HFFc6 (cell line): ENCODE results near the gene GRK2. TPM values are rescaled to one million over a fixed set of nuclear protein-coding genes. Genes with fewer than 3 reads are reported as not detected.

Experiments used
- DNase-seq: peaks from one replicate; pipeline ENCODE4 v3.0.0-alpha.2; 2018
- H3K27ac Mint-ChIP-seq: 2 replicates; pipeline ENCODE4 v1.8.0; 2020; ENCODE audit warnings: mild to moderate bottlenecking, mixed read lengths
- H3K27me3 Mint-ChIP-seq: 2 replicates; pipeline ENCODE4 v1.8.0; 2021; ENCODE audit warnings: mild to moderate bottlenecking, moderate library complexity, mixed read lengths; ENCODE audit not compliant: insufficient read depth
- H3K36me3 Mint-ChIP-seq: 2 replicates; pipeline ENCODE4 v1.8.0; 2021; ENCODE audit warnings: low read depth, mixed read lengths
- H3K4me1 Mint-ChIP-seq: 2 replicates; pipeline ENCODE4 v1.8.0; 2020; ENCODE audit warnings: low read depth, mixed read lengths
- H3K4me3 Mint-ChIP-seq: 2 replicates; pipeline ENCODE4 v1.8.0; 2020; ENCODE audit warnings: mild to moderate bottlenecking, moderate library complexity, mixed read lengths
- H3K9me3 Mint-ChIP-seq: 2 replicates; pipeline ENCODE4 v1.8.0; 2020; ENCODE audit warnings: mild to moderate bottlenecking, mixed read lengths
- total RNA-seq, 6 experiments: library from RNA; stranded (reverse); fragmentation: NEBNext Ultra II Directional; extraction: Animal tissue kit (Norgen Biotek cat#: 25700); gene quantifications; 2 replicates in 1 of 6; 3 replicates in 5 of 6; pipeline ENCODE4 v1.2.3, GENCODE V29; 2021
- TF ChIP-seq, protein P1 (sequence below): fragments of 200-600 bp; sonication (generic); IDR thresholded peaks from 2 replicates; pipeline ENCODE4 v1.5.0; 2021; ENCODE audit warnings: antibody characterized with exemption, mild to moderate bottlenecking

Gene GRK2
- total RNA-seq, 6 experiments from 2014 or later: 26.2 to 35.5 (median 32.1) TPM

DNA sequence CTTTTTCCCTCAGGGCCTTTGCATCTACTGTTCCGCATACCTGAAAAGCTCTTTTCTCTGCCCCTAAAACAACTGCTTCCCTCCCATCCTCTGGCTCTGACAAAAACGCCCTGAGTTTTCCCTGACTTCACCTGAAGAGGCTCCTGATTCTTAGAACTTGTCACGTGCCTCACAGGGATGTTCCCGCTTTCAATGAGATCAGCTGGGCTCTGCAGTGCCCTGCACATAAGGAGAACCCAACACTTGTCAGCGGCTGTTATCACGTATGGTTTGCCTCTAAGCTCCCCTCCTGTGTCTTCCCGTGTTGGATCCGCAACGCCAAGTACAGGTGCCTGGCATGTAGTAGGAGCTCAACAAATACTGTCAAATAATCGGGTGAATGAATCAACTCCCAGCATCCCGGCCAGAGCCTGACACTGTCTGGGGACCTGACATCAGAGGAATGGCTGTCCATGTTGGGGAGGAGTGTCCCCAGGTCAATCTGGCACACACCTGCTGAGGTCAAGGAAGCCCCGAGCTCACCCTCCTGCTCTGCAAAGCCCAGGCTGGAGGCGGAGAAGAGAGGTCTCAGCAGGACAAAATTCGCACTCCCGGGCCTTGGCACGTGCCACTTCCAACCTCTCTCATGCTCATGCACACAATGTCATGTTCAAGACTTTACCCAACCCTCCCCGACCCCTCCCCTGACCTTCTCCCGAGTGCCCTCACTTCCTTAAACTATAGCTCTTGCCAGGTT lies 4.2 kb upstream of the GRK2 start:
- Mint-ChIP-seq H3K27me3 (no peaks in the 10 kb centered on the region; the same call in none of the 2 replicates), H3K27ac (peak overlapping the region; percentile 87), H3K4me3 (peak overlapping the region; percentile 79), H3K9me3 (peaks cover 4% of the 10 kb centered on the region; the same call in 1 of the 2 replicates), H3K36me3 (peaks cover 2% of the 10 kb centered on the region; the same call in 1 of the 2 replicates), H3K4me1 (peaks cover 48% of the 10 kb centered on the region)
- TF ChIP-seq, protein P1, sequence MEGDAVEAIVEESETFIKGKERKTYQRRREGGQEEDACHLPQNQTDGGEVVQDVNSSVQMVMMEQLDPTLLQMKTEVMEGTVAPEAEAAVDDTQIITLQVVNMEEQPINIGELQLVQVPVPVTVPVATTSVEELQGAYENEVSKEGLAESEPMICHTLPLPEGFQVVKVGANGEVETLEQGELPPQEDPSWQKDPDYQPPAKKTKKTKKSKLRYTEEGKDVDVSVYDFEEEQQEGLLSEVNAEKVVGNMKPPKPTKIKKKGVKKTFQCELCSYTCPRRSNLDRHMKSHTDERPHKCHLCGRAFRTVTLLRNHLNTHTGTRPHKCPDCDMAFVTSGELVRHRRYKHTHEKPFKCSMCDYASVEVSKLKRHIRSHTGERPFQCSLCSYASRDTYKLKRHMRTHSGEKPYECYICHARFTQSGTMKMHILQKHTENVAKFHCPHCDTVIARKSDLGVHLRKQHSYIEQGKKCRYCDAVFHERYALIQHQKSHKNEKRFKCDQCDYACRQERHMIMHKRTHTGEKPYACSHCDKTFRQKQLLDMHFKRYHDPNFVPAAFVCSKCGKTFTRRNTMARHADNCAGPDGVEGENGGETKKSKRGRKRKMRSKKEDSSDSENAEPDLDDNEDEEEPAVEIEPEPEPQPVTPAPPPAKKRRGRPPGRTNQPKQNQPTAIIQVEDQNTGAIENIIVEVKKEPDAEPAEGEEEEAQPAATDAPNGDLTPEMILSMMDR: no peak
- no peak for DNase-seq

DNA sequence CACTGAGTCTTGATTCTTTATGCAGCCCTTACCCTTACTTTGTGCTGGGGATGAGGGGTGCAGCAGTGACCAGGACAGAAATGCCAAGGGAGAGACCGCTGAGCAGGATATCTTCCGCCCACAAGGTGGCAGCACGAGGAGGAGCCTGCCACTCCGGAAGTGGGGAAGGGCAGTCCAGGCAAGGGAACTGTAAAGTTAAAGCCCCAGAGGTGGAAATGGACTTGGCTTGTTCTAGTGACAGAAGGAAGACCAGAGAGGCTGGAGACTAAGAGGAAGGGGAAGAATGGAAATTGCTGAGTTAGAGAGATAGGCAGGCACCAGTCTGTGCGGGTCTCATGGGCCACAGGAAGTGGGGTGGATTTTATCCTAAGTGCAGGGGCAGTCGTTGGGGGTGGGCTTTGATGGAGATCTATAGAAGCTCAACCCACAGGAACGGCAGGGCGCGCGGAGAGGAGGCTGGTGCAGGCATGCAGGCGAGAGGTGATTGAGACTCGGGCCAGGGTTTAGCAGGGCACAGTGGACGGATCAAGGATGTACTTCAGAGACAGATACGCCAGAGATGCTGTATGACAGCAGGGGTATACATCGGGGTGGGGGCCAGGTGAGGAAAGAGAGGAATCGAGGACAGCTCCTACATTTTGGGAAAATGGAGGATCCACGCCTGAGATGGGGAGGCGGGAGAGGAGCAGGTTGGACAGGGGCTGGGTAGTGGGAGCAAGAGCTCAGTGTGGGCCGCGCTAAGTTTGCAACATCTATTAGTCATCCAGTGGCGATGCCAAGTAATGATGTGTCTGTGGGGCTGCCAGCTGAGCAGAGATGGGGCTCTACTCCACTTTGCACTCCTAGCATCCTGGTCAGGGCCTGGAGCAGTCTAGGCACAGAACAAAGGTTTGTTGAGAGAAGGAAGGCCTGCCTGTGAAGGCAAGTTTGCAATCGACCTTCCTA lies 3.3 kb upstream of the GRK2 start:
- peaks cover 56% of the 10 kb centered on the region for H3K4me1 Mint-ChIP-seq
- no peaks in the 10 kb centered on the region; the same call in 1 of the 2 replicates for H3K36me3 Mint-ChIP-seq
- peak overlapping the region; percentile 87 for H3K27ac Mint-ChIP-seq
- peak overlapping the region; percentile 33 for H3K4me3 Mint-ChIP-seq
- H3K9me3 Mint-ChIP-seq: peaks cover 4% of the 10 kb centered on the region; the same call in 1 of the 2 replicates
- no peaks in the 10 kb centered on the region; the same call in none of the 2 replicates for H3K27me3 Mint-ChIP-seq
- peak; percentile 75 for DNase-seq
- TF ChIP-seq, protein P1: peak; percentile 89

GRCh38 chr11:67264260-67264659 lies 2.0 kb upstream of the GRK2 start:
- H3K4me3 Mint-ChIP-seq: no peak overlapping the region
- H3K9me3 Mint-ChIP-seq: peaks cover 4% of the 10 kb centered on the region; the same call in 1 of the 2 replicates
- DNase-seq: no peak
- no peaks in the 10 kb centered on the region; the same call in 1 of the 2 replicates for H3K27me3 Mint-ChIP-seq
- no peak overlapping the region for H3K27ac Mint-ChIP-seq
- TF ChIP-seq, protein P1: no peak
- H3K36me3 Mint-ChIP-seq: no peaks in the 10 kb centered on the region; the same call in 1 of the 2 replicates
- H3K4me1 Mint-ChIP-seq: peaks cover 59% of the 10 kb centered on the region

DNA sequence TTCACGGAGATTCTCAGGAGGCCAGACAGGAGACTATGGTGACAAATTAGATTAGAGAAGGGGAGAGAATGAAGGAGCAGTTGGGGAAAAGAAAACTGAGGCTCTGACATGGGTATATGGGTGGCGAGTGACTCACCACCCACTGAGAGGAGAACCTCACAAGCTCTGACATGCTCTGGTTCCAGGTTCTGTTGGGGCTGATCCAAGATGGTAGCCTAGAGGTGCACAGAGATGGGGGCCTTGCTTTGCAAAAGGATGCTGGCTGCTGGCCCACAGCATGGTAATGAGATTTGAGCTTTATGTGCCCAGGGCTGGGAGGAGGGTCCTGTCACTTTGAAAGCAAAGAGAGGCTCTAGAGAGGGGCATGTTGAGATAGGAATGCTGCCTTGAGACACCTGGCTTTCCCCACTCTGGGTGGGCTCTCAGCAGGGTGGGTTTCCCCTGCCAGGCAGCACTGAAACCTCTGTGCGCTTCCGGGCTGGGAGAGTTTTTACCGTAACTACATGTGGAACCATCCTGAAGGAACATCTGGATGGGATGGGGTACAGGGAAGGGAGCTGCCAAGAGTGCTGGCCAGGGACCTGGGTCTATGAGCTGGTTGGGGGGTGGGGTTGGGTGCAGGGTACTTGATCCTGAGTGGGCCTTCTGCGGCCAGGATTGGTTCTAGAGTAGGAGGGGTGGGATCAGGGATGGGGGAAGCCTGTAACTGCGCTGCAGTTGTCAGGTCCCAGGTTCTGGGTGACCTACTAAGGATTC lies 1.2 kb upstream of the GRK2 start:
- Mint-ChIP-seq H3K4me3 (peak overlapping the region; percentile 54), H3K27me3 (no peaks in the 10 kb centered on the region; the same call in 1 of the 2 replicates), H3K4me1 (peaks cover 65% of the 10 kb centered on the region), H3K9me3 (peaks cover 4% of the 10 kb centered on the region; the same call in 1 of the 2 replicates), H3K36me3 (no peaks in the 10 kb centered on the region; the same call in 1 of the 2 replicates), H3K27ac (peak overlapping the region; percentile 65; the same call in 1 of the 2 replicates)
- no peak for DNase-seq
- TF ChIP-seq, protein P1: no peak
